ENCODE results near the gene MUC20. TPM values are rescaled to one million over a fixed set of nuclear protein-coding genes. Genes with fewer than 3 reads are reported as not detected.

MUC20 gene
- total and polyA plus RNA-seq, 2 of the 8 experiments (the other 6 are each of a cell fraction or from before 2014, with no cell fraction given), result 0.24 to 0.26 TPM

GRCh38 chr3:195700319-195700718, 20.5 kb upstream of the MUC20 start:
- Histone ChIP-seq H3K79me1 (ENCODE audit: low read depth, low read length) (no peaks in the 10 kb centered on the region), H3K18ac (ENCODE audit: extremely low read depth, low read length) (no peak overlapping the region), H3K23ac (ENCODE audit: insufficient read length) (no peak overlapping the region), H3K9me3 (ENCODE audit: insufficient read depth in 2 of 2, low read depth in 1 of 2, low read length in 1 of 2) (no peaks in the 10 kb centered on the region), H4K20me1 (replicated peaks in 1 of 2; ENCODE audit: control insufficient read depth in 1 of 2, insufficient read depth in 2 of 2, low read length in 2 of 2) (no peaks in the 10 kb centered on the region), H2BK15ac (ENCODE audit: low read length) (no peak overlapping the region), H3K27ac (ENCODE audit: low read depth, low read length) (no peak overlapping the region), H3K4ac (replicated peaks; ENCODE audit: insufficient read length, low read depth, low read length) (no peak overlapping the region), H2AFZ (ENCODE audit: low read length) (no peak overlapping the region), H4K91ac (replicated peaks; ENCODE audit: insufficient read length, low read length) (no peak overlapping the region), H3K4me2 (ENCODE audit: insufficient read depth in 1 of 2, low read depth in 2 of 2, low read length in 2 of 2) (no peak overlapping the region), H3K14ac (ENCODE audit: insufficient read length) (no peak overlapping the region), H2BK20ac (ENCODE audit: low read length) (no peak overlapping the region), H3K23me2 (ENCODE audit: low read depth, low read length) (no peaks in the 10 kb centered on the region), H2BK12ac (ENCODE audit: low read depth, low read length) (no peak overlapping the region), H3K36me3 (ENCODE audit: control insufficient read depth in 2 of 4, insufficient read depth in 4 of 4, low read length in 3 of 4) (no peaks in the 10 kb centered on the region; a peak in 1 of 8 replicates), H4K8ac (ENCODE audit: extremely low read depth, insufficient read depth, low read length) (no peak overlapping the region), H3K4me3 (ENCODE audit: extremely low read depth in 1 of 4, insufficient read depth in 2 of 4, low read depth in 3 of 4, low read length in 4 of 4) (no peak overlapping the region), H3K27me3 (replicated peaks in 1 of 4; ENCODE audit: control insufficient read depth in 3 of 4, extremely low read depth in 1 of 4, insufficient read depth in 3 of 4, low read length in 3 of 4) (no peaks in the 10 kb centered on the region), H4K5ac (ENCODE audit: insufficient read length, low read depth, low read length) (no peak overlapping the region), H3K56ac (replicated peaks; ENCODE audit: insufficient read length, low read depth, low read length) (no peak overlapping the region), H2BK5ac (ENCODE audit: low read depth, low read length) (no peak overlapping the region), H3K4me1 (replicated peaks in 1 of 4; ENCODE audit: control insufficient read depth in 3 of 4, insufficient read depth in 4 of 4, low read length in 3 of 4) (peaks cover 8 to 28% (median 15%) of the 10 kb centered on the region in 4 experiments), H3K9ac (replicated peaks in 1 of 4; ENCODE audit: extremely low read depth in 1 of 4, low read depth in 3 of 4, low read length in 3 of 4) (no peak overlapping the region), H3K79me2 (ENCODE audit: control insufficient read depth in 1 of 2, insufficient read depth in 2 of 2, low read length in 2 of 2) (no peaks in the 10 kb centered on the region), H2AK5ac (ENCODE audit: low read depth, low read length) (no peak overlapping the region), H2BK120ac (replicated peaks; ENCODE audit: low read depth, low read length) (no peak overlapping the region)
- WGBS, 2 experiments (ENCODE audit: extremely low coverage in 1 of 2, insufficient coverage in 1 of 2, insufficient read length in 1 of 2, insufficient replicate concordance in 2 of 2, low coverage in 1 of 2, low lambda C conversion rate in 2 of 2, missing lambda C conversion rate in 1 of 2), result 83% methylated on average over 5 of the region's 5 CpGs; no CpG with 5 or more reads in 1 of the 2 experiments
- ChIA-PET CTCF (ENCODE audit: partially characterized antibody) (interaction anchor here (0.6 to 1.2 kb wide), 3 partner anchors 15 to 150 kb away, joined by 3 to 6 read pairs (median 3); no protein-coding TSS in a partner anchor), POLR2A (ENCODE audit: partially characterized antibody) (no interaction called here)
- FAIRE-seq (no peak), DNase-seq (ENCODE audit: low read depth in 1 of 2, low spot score in 2 of 2) (no peak)
- no peak for TF ChIP-seq HDAC6 (IDR thresholded peaks at IDR 0.05; ENCODE audit: low read depth, low read length)
- TF ChIP-seq JUND (IDR thresholded peaks at IDR 0.05; ENCODE audit: low read length), result no peak
- no peak for TF ChIP-seq NANOG (IDR thresholded peaks at IDR 0.05; ENCODE audit: insufficient read depth, low read depth, low read length, poor library complexity, severe bottlenecking)
- TF ChIP-seq, protein P1, sequence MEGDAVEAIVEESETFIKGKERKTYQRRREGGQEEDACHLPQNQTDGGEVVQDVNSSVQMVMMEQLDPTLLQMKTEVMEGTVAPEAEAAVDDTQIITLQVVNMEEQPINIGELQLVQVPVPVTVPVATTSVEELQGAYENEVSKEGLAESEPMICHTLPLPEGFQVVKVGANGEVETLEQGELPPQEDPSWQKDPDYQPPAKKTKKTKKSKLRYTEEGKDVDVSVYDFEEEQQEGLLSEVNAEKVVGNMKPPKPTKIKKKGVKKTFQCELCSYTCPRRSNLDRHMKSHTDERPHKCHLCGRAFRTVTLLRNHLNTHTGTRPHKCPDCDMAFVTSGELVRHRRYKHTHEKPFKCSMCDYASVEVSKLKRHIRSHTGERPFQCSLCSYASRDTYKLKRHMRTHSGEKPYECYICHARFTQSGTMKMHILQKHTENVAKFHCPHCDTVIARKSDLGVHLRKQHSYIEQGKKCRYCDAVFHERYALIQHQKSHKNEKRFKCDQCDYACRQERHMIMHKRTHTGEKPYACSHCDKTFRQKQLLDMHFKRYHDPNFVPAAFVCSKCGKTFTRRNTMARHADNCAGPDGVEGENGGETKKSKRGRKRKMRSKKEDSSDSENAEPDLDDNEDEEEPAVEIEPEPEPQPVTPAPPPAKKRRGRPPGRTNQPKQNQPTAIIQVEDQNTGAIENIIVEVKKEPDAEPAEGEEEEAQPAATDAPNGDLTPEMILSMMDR (IDR thresholded peaks at IDR 0.05; ENCODE audit: control extremely low read depth in 1 of 3, insufficient read depth in 1 of 3, low read depth in 1 of 3, low read length in 3 of 3), result no peak
- no peak for TF ChIP-seq MAFK (IDR thresholded peaks at IDR 0.05; ENCODE audit: low read depth, low read length)
- TF ChIP-seq EGR1 (IDR thresholded peaks at IDR 0.05; ENCODE audit: borderline replicate concordance, low read depth, low read length), result no peak
- TF ChIP-seq TEAD4 (IDR thresholded peaks at IDR 0.05; ENCODE audit: low read depth, low read length), result no peak
- TF ChIP-seq SP2 (IDR thresholded peaks at IDR 0.05; ENCODE audit: low read length), result no peak
- TF ChIP-seq POU5F1 (IDR thresholded peaks at IDR 0.05; ENCODE audit: low read depth, low read length), result no peak
- TF ChIP-seq, protein P2, sequence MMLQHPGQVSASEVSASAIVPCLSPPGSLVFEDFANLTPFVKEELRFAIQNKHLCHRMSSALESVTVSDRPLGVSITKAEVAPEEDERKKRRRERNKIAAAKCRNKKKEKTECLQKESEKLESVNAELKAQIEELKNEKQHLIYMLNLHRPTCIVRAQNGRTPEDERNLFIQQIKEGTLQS (IDR thresholded peaks at IDR 0.05; ENCODE audit: insufficient read depth, low read depth, low read length), result no peak
- no peak for TF ChIP-seq SUZ12 (IDR thresholded peaks at IDR 0.05; ENCODE audit: low read length)
- TF ChIP-seq TCF12 (IDR thresholded peaks at IDR 0.05; ENCODE audit: low read depth, low read length), result no peak

Data from H1 (cell line).